GM21526 (cell line): ENCODE data around the gene PFN3.

Experiments
- ATAC-seq: cut with Tn5 transposase; IDR thresholded peaks from one replicate; pipeline ENCODE4 v1.9.1; 2021; ENCODE audit warnings: moderate library complexity; ENCODE audit not compliant: unreplicated experiment, low FRiP score

The PFN3 gene

GRCh38 chr5:177399997-177400868 lies at the start of gene PFN3:
TSS of gene PFN3 (minus strand) at chr5:177400661. CDS start at chr5:177400576, 85 bp downstream.
- ATAC-seq: no peak

GRCh38 chr5:177449140-177450061 lies 48.9 kb upstream of the PFN3 start:
- ATAC-seq: no peak

- no peak for ATAC-seq
Observed at GRCh38 chr5:177448244-177448950, 47.9 kb upstream of the PFN3 start.

GRCh38 chr5:177447611-177448243 lies 47.3 kb upstream of the PFN3 start:
- no peak for ATAC-seq

GRCh38 chr5:177447066-177447610 lies 46.7 kb upstream of the PFN3 start:
- ATAC-seq: peak; percentile 18

GRCh38 chr5:177446200-177447065 lies 46.0 kb upstream of the PFN3 start, which contains the start of gene PRR7:
TSS of gene PRR7 (plus strand) at chr5:177446814. CDS start at chr5:177455068, 8,254 bp downstream.
- ATAC-seq: peak; percentile 41

- no peak for ATAC-seq
Observed at GRCh38 chr5:177445917-177446199, 45.4 kb upstream of the PFN3 start.

- no peak for ATAC-seq
Observed at GRCh38 chr5:177445052-177445916, 44.8 kb upstream of the PFN3 start.

GRCh38 chr5:177444106-177445051 lies 43.9 kb upstream of the PFN3 start:
- no peak for ATAC-seq

GRCh38 chr5:177443144-177443983 lies 42.9 kb upstream of the PFN3 start:
- no peak for ATAC-seq

- ATAC-seq: no peak
Observed at GRCh38 chr5:177442066-177442826, 41.8 kb upstream of the PFN3 start.

GRCh38 chr5:177440990-177441780 lies 40.7 kb upstream of the PFN3 start:
- no peak for ATAC-seq

- no peak for ATAC-seq
Observed at GRCh38 chr5:177440211-177440989, 39.9 kb upstream of the PFN3 start.

GRCh38 chr5:177439518-177440053 lies 39.1 kb upstream of the PFN3 start:
- ATAC-seq: no peak
